Stimulated activated CD8-positive, alpha-beta memory T cell treated with anti-CD3 and anti-CD28 coated beads, Interleukin-4, amount 100 ng/mL, for 1 hour (primary cell): Measurements from ENCODE around the gene PRPF40A.
"Not testable (repeated sequence)": the region's sequence is repeated elsewhere in the genome, so short reads cannot be mapped to it uniquely, and the experiment has no call there.

ENCODE experiments used
- DNase-seq, 2 donors: peaks; one replicate each; pipeline ENCODE4 v3.0.0-alpha.2; 2020; ENCODE audit warnings: low read depth in 2 of 2, low spot score in 1 of 2

The PRPF40A gene

DNA sequence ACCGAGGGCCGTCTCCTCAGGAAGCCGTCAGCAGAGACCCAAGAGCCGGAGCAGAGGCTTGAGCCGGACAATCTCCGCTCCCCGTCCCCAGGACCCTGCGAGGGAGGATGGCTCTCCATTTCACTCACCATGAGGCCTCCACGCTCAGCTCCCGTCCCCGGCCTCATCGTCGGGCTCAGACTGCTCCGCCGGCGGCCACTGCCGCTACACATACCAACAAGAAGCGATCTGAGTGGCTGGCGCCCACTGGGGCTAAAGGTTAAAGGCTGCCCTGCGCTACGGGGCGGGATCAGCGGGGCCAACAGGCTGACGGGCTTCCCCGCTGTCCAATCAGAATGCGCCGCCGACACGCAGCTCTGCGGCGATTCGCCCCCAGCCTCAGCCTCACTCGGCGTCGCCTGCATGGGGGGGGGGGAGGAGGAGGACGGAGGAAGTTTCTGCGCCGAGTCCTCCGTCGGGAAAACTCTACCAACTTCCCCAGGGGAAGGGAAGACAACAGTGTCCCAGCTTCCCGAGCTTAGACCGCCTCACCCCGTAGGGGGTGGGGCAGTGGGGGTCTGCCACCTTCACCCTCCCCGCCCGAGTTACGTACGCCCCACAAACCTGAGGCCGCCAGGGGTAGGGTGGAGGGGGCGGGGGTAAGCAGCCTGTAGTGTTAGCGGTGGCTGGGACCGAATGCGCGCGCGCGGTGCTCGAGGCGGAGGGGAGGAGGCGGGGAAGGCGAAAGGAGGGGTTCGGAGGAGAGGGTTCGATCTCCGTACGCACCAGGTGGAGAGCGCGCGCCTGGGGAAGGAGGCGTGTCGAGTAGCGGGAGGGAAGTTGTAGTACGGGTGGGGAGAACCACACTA is at the start of gene PRPF40A:
TSS of gene PRPF40A (minus strand) at position 234 of the 848 bp plus-strand sequence. CDS start at position 212, 22 bp downstream.
- peak; percentile 97 to 98 for DNase-seq

DNA sequence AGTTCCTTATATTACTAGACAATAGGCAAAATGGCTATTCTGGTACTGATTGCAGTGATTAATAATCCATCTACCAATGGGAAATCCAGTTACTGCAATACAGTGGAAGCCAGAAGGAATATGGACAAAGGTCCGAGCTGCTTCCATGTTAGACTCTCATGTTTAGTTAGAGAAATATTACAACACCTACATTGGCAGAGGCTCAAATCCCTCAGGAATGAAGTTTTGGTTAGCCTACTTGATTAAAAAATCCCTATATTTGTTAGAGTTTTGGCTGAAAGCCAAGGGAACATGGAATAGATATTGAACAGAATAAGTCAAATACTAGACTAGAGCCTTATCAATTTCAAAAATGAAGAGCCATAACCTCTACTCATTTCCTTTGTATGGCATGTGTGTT is 49.7 kb upstream of the PRPF40A start:
- DNase-seq: no peak

DNA sequence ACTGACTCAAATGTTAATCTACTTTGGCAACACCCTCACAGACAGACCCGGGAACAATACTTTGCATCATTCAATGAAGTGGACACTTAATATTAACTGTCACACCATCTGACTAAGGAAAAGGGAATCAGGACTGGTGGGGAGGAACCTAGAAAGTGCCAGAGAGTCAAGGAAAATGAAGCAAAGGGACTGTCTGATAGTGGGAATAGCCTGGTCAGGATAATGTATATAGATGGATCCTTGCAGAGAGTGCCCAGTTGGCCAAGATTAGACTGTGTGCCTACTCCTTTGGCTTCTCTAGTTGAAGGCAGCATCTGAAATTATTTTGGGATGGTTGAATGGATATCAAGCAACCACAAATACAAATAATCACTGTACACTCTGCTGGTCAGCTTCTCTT is 46.4 kb upstream of the PRPF40A start:
- no peak for DNase-seq

DNA sequence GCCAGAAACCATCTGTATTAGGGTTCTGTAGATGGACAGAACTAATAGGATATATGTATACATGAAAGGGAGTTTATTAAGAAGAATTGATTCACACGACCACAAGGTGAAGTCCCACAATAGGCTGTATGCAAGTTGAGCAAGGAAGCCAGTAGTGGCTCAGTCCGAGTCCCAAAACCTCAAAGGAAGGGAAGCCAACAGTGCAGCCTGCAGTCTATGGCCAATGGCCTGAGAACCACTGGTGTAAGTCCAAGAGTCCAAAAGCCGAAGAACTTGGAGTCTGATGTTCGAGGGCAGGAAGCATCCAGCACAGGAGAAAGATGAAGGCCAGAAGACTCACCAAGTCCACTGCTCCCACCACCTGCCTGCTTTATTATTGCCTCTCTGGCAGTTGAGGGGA is 45.9 kb upstream of the PRPF40A start:
- DNase-seq: not testable (repeated sequence)

GRCh38 chr2:152762202-152762601 is 44.9 kb upstream of the PRPF40A start:
- DNase-seq: no peak

- no peak for DNase-seq
Observed at GRCh38 chr2:152761214-152761613, 44.0 kb upstream of the PRPF40A start.

GRCh38 chr2:152759290-152760072 is 42.2 kb upstream of the PRPF40A start:
- no peak for DNase-seq

GRCh38 chr2:152755029-152755428 is 37.8 kb upstream of the PRPF40A start:
- no peak for DNase-seq

GRCh38 chr2:152747751-152748150 is 30.5 kb upstream of the PRPF40A start:
- not testable (repeated sequence) for DNase-seq

DNA sequence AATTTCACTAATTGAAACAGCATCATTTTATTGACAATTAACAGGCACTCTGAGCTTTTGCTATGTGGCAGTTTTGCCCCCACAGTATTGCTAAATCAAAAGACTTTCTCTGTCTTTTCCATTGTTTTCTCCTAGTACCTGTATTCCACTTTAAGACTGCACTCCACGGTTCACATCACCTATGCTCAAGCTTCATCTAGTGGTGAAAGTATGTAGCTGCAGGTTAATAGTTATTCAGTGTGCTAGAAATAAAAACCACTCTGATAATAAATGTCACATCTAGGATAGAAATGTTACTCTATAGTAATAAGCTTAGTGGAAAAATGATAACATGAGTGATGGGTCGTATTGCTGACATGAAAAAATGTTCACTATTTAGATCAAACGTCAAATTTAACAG is 25.7 kb upstream of the PRPF40A start:
- DNase-seq: no peak

DNA sequence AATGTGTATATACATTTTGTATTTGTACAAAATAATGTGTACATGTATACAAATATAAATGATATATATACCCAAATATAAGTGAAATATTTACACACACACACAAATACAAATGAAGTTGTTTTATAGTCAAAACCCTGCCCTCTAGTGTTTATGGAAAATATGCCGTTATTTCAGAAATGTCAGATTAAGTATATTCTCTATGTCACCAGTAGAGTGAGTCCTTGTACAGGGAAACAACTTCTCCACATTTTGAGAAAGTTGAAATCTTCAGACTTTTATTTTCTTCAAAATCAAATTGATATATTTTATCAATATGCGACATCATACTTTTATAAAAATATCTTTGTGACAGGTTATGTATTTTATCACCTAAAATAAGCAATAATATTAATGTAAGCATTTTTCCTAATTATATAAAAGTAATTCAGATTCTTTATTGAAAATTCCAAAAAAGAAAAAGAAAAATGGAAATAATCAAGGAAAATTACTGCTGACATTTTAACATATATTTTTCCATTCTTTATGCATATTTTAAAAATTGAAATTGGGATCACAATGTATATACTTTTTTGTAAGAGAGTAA is 23.6 kb upstream of the PRPF40A start:
- no peak for DNase-seq

GRCh38 chr2:152739705-152740104 is 22.4 kb upstream of the PRPF40A start:
- not testable (repeated sequence) for DNase-seq

- no peak for DNase-seq
Observed at GRCh38 chr2:152738438-152738837, 21.2 kb upstream of the PRPF40A start.

DNA sequence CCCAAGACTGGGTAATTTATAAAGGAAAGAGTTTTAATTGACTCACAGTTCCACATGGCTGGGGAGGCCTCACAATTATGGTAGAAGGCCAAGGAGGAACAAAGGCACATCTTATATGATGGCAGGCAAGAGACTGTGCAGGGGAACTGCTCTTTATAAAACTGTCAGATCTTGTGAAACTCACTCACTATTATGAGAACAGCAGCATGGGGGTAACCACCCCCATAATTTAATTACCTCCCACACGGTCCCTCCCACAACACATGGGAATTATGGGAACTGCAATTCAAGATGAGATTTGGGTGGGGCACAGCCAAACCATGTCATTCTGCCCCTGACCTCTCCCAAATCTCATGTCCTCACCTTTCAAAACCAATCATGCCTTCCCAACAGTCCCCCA is 20.2 kb upstream of the PRPF40A start:
- not testable (repeated sequence) for DNase-seq

DNA sequence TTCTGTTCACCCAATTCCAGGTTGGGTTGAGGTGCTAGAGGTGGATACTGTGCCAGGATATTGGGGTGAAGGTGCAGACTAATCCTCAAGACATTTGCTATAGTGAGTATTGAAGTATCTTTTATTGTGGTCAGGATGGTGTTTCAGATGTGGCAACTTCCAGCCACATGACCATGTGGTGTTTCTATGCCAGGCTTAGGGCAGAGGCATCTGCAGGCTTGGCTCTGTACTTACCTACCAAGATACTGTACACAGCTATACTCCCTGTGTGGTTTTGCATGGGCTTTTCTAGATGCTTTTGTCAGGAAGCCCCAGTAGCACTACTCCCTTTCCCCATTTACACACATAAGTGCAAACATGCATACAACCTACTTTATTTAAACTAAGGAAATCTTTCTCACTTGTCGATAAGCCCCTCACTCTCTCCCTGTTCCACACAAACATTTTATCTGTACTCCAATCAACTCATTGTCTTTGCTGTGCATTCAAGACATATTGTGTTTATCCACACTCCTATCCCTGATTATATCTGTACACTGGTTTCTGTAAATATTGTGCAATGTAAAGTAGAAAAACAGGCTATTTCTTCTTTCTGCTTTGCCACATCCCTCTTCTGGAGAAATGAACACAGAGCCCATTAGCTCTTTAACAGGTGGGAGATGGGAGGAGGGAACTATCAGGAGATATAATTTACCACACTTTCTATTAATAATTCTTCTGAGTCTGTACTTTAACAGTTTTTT is 13.5 kb upstream of the PRPF40A start:
- DNase-seq: peak; percentile 17 to 19

DNA sequence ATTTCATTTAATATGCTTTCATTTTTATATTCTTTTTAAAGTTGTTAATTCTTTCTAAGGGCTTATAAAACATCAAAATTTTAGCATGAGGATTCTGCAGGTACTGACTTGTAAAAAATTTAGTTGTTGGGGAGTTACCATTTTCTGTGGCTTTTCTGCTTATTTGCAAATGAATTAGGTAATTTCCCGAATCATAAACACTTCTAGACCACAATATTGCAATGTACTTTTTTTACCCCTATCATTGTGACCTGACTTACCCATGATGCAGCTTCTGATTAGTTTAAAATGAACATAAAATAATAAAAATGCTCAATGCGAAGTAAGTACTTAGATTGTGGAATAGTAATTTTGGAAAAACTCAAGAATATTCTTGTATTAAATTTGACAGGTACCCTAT is 12.6 kb upstream of the PRPF40A start:
- no peak for DNase-seq

DNA sequence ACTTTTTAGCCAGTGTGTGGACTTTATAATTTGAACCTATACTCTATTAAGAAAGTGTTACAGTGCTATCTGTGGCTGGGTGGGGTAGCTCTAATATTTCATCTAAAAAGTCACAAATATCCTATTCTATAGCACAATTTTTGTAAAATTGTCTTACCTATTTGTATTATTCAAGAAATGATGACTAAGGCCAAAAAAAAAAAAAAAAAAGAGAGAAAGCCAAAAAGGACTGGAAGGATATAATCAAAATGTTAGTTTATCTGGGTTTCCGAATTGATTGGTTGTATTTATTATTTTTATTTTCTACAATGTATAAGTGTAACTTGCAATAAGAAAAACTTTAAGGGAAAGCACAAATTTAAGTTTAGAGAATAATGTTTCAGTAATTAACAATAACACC is 6.7 kb upstream of the PRPF40A start:
- no peak for DNase-seq

- not testable (repeated sequence) for DNase-seq
Observed at GRCh38 chr2:152722639-152723038, 5.4 kb upstream of the PRPF40A start.

- DNase-seq: no peak
Observed at GRCh38 chr2:152720794-152721193, 3.5 kb upstream of the PRPF40A start.

DNA sequence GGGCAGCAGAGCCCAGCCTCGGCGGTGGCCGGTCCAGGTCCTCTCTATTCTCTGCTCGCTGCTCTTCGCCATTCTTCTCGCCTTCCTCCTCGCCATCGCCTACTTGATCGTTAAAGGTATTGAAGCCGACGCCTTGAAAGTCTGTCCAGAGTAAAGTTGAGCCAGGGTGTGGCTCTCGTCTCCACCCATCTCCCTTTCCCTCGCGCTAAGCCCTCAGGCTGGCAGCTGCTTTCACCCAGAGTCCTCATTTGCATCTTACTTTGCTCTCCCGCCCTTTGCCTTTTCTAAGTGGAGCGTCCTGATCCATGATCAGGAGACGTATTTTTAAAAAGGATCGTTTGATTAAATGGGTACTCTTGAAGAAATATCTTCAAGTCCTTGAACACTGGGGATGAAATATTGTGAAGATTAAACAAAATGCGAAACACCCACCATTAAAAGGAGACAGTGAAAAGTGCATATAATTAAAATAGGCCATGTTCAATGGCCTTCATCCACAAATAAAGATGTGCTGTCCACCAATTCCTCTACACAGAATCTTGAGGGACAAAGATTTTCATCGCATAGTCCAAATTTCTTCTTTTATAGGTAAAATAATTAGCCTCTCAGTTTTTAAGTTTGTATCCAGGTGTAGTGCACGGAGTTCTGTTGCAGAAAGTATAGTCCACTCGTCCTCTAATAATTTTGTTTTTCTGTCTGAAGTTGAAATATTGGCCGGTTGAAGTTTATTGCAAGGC is 1.8 kb upstream of the PRPF40A start:
- no peak for DNase-seq
